Stimulated activated CD8-positive, alpha-beta memory T cell treated with anti-CD3 and anti-CD28 coated beads, Interleukin-4, amount 100 ng/mL, for 1 hour (primary cell): ENCODE results near the gene FOXF1.

Experiments used
- DNase-seq, 2 donors: peaks; one replicate each; pipeline ENCODE4 v3.0.0-alpha.2; 2020; ENCODE audit warnings: low read depth in 2 of 2, low spot score in 1 of 2

FOXF1 gene

GRCh38 chr16:86510465-86511261 lies at the start of gene FOXF1:
Gene FOXF1, plus strand, starts transcription at chr16:86510527. Its CDS starts 43 bp downstream, at chr16:86510570.
- no peak for DNase-seq

- no peak for DNase-seq
Measured at GRCh38 chr16:86461037-86461436, 49.3 kb upstream of the FOXF1 start.

GRCh38 chr16:86462334-86463084 lies 47.8 kb upstream of the FOXF1 start:
- no peak for DNase-seq

GRCh38 chr16:86464044-86464443 lies 46.3 kb upstream of the FOXF1 start:
- DNase-seq = no peak

DNA sequence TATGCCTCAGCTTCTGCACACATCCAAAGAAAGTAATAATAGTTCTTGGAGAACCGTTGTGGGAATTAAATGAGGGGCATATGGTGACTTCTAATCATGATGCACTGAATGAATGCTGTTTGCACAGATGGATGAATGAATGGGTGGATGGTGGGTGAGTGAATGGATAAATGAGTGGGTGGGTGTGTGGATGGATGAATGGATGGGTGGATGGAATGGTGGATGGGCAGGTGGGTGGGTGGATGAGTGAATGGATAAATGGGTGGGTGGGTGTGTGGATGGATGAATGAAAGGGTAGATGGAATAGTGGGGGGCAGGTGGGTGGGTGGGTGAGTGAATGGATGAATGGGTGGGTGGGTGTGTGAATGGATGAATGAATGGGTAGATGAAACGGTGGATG lies 44.9 kb upstream of the FOXF1 start:
- DNase-seq = no peak

DNA sequence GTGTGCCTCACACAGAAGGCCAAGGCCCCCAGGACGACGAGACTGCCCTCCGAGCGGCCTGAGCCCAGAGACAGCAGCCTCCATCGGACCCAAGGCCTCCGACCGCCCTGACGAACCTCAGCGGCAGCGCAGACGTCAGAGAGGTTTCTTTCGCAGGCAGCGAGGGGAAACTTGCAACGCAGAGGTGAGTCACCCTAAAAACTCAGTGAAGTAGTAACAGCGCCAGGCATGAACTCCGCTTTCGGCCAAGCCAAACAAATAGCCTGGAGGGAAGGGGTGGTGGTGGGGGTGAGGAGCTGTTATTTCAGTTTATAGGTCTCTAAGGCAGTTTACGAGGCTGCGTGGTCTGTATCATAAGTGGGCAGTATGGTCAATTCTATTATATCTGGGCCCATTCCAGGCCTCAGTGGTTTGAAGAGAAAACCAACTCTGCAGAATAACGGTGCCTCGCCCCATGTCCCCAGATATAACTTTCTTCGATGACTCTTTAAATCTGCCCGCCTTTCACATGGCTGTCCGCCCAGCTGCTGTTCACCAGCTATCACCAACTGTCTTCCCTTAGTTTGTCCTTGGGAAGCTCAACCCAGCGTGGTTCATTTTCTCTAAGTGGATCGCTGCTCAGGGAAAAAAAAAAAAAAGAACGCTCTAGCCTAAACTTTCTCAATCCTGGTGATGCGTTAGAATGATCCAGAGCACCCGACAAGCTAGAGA lies 43.5 kb upstream of the FOXF1 start:
- DNase-seq = no peak

GRCh38 chr16:86467490-86467889 lies 42.8 kb upstream of the FOXF1 start:
- no peak for DNase-seq

DNA sequence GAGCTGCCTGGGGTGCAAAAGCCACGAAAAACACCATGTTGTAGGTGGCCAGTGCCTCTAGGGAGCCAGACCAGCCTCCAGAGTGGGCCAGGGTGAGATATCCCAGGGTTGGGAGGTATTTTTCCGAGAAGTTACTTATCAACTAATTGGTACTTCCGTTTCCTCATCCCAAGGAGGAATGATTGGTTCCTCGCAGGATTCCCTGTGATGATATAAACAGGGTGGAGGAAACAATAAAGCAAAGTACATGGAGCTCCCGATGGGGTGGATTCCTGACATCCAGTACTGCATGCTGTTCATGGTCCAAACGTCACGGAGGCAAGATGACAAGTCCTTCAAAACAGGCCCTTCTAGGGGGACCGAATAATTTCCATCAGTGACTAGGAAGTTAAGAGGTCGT lies 39.4 kb upstream of the FOXF1 start:
- no peak for DNase-seq

GRCh38 chr16:86471896-86472295 lies 38.4 kb upstream of the FOXF1 start:
- DNase-seq = no peak

DNA sequence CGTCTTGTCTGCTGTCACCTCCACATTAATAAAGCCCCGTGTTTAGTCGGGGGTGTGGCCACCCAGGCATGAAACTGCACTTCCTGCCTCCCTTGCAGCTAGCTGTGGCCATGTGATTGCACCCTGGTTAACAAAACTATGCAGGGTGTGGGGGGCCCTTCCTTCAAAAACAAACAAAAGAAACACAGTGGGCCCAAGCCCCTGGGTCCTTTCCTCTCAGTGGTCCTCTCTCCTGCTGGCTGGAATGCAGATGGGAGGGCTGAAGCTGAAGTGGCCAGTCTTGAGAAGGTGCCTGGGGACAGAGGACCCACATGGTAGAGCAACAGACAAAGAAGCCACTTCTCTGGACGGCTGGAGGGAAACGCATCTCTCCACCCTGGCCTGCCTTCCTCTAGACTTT lies 38.0 kb upstream of the FOXF1 start:
- DNase-seq = no peak

DNA sequence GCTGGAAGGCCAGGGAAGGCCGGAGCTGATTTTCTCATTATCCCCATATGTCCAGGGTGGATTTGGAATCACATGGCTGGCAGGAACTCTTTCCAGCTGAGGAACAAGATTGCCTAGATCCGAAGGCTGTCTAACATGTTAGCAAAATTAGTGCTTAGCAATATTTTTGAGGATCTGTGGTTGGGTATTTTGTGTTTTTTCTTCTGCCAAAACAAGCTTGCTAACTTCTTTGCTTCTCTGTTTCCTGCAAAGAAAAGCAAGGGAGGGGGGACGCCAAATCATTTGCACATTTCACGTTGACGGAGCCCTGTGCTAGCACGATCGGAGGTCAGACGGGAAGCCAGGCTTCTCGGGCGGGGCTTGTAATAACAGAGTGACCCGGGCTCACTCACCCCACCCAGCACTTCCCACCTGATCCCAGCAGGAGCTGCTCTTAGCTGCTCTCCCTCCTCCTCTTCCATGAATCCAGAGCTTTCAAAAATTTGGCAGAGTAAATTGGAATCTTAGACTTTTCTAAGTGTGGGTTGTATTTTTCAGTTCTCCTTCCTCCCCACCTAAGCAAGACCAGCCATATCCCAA lies 33.3 kb upstream of the FOXF1 start:
- no peak for DNase-seq

GRCh38 chr16:86477642-86478041 lies 32.7 kb upstream of the FOXF1 start:
- no peak for DNase-seq

DNA sequence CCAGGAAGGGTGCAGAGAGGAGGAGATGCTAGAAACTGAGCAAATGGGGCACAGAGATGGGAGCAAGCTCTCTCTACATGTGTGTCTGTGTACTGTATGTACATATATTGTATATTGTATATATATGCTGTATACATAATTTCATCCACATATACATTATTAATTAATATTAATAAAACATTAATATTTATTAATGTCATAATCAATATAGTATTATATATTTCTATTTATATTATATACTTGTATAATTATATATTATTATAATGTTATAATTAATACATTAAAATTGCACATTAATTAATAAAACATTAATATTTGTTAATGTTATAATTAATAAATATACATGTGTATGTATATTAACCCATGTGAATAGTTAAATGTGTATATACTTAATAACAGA lies 31.5 kb upstream of the FOXF1 start:
- no peak for DNase-seq

GRCh38 chr16:86479419-86479818 lies 30.9 kb upstream of the FOXF1 start:
- no peak for DNase-seq

DNA sequence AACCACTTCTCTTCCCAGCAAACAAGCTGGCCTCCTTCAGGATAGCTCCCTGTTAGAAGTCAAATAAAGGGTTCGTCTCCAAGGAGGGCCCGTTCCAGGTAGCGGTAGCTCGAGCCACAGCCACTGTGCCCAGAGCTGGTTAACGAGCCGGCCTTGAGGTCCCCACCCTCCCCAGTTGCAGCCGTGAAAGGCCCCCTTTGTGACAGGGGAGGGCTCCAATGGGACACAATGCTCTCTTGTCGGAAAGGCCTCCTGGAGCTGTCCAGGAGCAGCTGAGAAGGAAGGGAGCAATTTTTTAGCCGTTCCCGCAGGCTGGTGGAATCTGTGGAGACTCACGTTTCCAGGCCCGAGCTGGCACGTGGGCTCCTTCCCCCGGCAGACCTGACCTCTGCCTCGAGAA lies 29.9 kb upstream of the FOXF1 start:
- DNase-seq = no peak

GRCh38 chr16:86481607-86482006 lies 28.7 kb upstream of the FOXF1 start:
- no peak for DNase-seq

GRCh38 chr16:86484240-86484639 lies 26.1 kb upstream of the FOXF1 start:
- DNase-seq = no peak

DNA sequence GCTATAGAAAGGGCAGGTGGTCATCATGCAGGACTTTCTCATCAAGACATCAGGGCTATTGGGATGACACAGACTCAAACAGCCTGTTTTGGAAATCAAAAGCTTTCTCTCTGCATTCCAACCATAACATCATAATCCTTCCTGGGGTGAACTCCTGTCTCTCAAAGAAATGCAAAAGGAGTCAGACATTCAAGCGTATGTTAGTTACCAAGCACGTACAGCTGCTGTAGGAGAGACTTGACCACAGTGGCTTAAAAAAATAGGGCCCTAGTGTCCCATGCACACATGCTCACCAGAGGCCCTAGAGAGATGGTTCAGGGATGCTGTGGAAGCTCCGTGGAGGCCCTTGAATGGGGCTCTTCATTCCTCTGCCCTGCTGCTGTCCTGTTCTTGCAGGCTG lies 24.6 kb upstream of the FOXF1 start:
- DNase-seq = no peak

- no peak for DNase-seq
Measured at GRCh38 chr16:86490859-86491639, 19.3 kb upstream of the FOXF1 start.

GRCh38 chr16:86491640-86492023 lies 18.7 kb upstream of the FOXF1 start:
- no peak for DNase-seq
